ENCODE results near the gene TBC1D14.

TBC1D14 gene

DNA sequence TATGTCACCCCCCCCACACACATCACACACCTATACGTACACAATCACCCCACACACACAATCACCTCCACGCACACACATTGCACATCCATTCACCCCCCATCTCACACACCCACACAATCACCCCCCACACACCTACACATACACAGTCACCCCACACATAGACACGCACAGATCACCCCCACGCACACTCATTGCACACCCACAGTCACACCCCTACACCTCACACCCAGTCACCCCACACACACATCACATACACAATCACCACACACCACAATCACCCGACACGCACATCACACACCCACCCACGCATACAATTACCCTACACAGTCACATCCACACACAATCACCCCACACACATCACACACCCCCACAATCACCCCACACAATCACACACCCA is 117.7 kb downstream of the TBC1D14 start:
- H3K9ac ChIP-seq (ENCODE audit: low read length): no peak overlapping the region
- no peak overlapping the region for H3K27ac ChIP-seq (ENCODE audit: low read depth, low read length)
- H3K4me1 ChIP-seq (ENCODE audit: control insufficient read depth, insufficient read depth, low read length): no peaks in the 10 kb centered on the region
- H3K4me3 ChIP-seq (ENCODE audit: low read depth, low read length): no peak overlapping the region
- no peaks in the 10 kb centered on the region for H3K27me3 ChIP-seq (ENCODE audit: control insufficient read depth, insufficient read depth, low read length)
- H3K36me3 ChIP-seq (ENCODE audit: control insufficient read depth, insufficient read depth, low read length): peaks cover 74% of the 10 kb centered on the region
- no peaks in the 10 kb centered on the region for H3K9me3 ChIP-seq (ENCODE audit: control insufficient read depth, insufficient read depth, low read depth, low read length)

DNA sequence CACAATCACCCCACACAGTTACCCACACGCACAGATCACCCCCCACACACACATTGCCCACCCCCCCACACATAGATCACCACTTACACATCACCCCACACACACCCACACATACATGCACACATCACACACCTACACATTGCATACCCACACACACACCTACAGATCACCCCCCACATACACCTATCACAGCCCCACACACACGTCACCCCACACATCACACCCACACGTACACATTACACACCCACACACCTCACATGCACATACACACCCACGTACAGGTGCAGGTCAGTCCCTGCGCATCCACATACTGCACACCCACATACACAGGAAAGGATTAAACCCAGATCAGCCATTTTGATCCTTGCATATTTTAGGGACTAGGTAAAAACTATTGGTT is 118.3 kb downstream of the TBC1D14 start:
- Histone ChIP-seq H3K4me1 (ENCODE audit: control insufficient read depth, insufficient read depth, low read length) (no peaks in the 10 kb centered on the region), H3K36me3 (ENCODE audit: control insufficient read depth, insufficient read depth, low read length) (peaks cover 77% of the 10 kb centered on the region), H3K4me3 (ENCODE audit: low read depth, low read length) (no peak overlapping the region), H3K27ac (ENCODE audit: low read depth, low read length) (no peak overlapping the region), H3K9ac (ENCODE audit: low read length) (no peak overlapping the region), H3K9me3 (ENCODE audit: control insufficient read depth, insufficient read depth, low read depth, low read length) (no peaks in the 10 kb centered on the region), H3K27me3 (ENCODE audit: control insufficient read depth, insufficient read depth, low read length) (no peaks in the 10 kb centered on the region)

DNA sequence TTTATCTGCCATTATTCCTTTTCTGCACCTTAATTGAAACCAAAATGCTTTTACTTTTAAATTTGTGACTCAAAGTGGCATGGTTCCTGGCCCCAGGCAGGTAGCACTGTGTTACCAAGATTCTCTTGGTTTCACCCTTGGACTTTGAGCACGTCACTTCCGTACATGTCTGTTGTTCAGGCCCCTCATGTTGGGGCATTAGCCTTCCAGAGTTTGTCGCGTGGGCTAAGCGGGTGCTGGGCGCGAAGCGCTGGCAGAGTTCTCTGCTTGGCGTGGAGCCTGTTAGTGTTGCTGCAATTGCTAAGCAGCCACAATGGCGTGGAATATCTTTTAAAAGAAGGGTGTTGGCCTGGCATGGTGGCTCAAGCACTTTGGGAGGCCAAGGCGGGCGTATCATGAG is 119.6 kb downstream of the TBC1D14 start:
- no peaks in the 10 kb centered on the region for H3K4me1 ChIP-seq (ENCODE audit: control insufficient read depth, insufficient read depth, low read length)
- no peak overlapping the region for H3K9ac ChIP-seq (ENCODE audit: low read length)
- H3K9me3 ChIP-seq (ENCODE audit: control insufficient read depth, insufficient read depth, low read depth, low read length): no peaks in the 10 kb centered on the region
- H3K36me3 ChIP-seq (ENCODE audit: control insufficient read depth, insufficient read depth, low read length): peaks cover 67% of the 10 kb centered on the region
- no peak overlapping the region for H3K4me3 ChIP-seq (ENCODE audit: low read depth, low read length)
- no peak overlapping the region for H3K27ac ChIP-seq (ENCODE audit: low read depth, low read length)
- no peaks in the 10 kb centered on the region for H3K27me3 ChIP-seq (ENCODE audit: control insufficient read depth, insufficient read depth, low read length)

DNA sequence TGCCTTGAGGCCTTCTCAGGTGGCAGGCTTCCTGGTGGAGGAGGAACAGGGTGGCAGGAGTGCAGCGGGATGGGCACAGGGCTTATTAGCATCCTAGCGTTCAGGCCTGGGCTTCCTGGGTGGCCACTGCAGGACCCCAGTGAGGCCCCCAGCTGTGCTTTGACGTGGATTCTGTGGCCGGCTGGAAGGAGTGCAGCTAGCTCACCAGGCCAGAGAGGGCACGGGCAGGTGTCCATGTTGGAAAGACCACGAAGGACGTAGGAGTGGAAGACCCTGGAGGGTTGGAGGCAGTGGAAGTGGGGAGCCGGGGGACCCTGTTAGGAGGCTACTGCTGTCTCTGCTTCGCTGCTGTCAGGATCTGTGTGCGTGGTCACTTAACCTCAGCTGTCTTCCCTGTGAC is 120.3 kb downstream of the TBC1D14 start:
- Histone ChIP-seq H3K27me3 (ENCODE audit: control insufficient read depth, insufficient read depth, low read length) (no peaks in the 10 kb centered on the region), H3K36me3 (ENCODE audit: control insufficient read depth, insufficient read depth, low read length) (peaks cover 63% of the 10 kb centered on the region), H3K9me3 (ENCODE audit: control insufficient read depth, insufficient read depth, low read depth, low read length) (no peaks in the 10 kb centered on the region), H3K4me1 (ENCODE audit: control insufficient read depth, insufficient read depth, low read length) (no peaks in the 10 kb centered on the region), H3K27ac (ENCODE audit: low read depth, low read length) (no peak overlapping the region), H3K9ac (ENCODE audit: low read length) (no peak overlapping the region), H3K4me3 (ENCODE audit: low read depth, low read length) (no peak overlapping the region)

DNA sequence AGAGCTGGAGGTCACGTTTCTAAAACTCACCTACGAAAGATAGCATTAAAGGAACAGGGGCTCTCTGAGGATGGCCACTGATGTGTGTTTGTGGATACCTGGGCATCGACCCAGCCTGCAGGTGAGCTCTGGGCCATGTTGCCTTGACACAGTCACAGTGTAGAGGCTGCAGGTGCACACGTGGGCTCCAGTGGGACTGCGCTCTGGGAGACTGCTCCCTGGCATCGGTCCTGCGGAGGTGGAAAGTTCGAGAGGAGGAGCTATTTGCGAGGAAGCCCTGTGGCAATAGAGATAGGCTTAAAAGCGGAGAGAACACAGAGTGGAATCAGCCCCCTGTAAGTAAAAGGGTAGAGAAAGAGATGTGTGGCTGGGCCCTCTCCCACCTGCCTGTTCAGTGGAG is 121.2 kb downstream of the TBC1D14 start:
- H3K4me3 ChIP-seq (ENCODE audit: low read depth, low read length): no peak overlapping the region
- no peak overlapping the region for H3K9ac ChIP-seq (ENCODE audit: low read length)
- H3K9me3 ChIP-seq (ENCODE audit: control insufficient read depth, insufficient read depth, low read depth, low read length): no peaks in the 10 kb centered on the region
- H3K27ac ChIP-seq (ENCODE audit: low read depth, low read length): no peak overlapping the region
- peaks cover 53% of the 10 kb centered on the region for H3K36me3 ChIP-seq (ENCODE audit: control insufficient read depth, insufficient read depth, low read length)
- no peaks in the 10 kb centered on the region for H3K27me3 ChIP-seq (ENCODE audit: control insufficient read depth, insufficient read depth, low read length)
- H3K4me1 ChIP-seq (ENCODE audit: control insufficient read depth, insufficient read depth, low read length): no peaks in the 10 kb centered on the region

DNA sequence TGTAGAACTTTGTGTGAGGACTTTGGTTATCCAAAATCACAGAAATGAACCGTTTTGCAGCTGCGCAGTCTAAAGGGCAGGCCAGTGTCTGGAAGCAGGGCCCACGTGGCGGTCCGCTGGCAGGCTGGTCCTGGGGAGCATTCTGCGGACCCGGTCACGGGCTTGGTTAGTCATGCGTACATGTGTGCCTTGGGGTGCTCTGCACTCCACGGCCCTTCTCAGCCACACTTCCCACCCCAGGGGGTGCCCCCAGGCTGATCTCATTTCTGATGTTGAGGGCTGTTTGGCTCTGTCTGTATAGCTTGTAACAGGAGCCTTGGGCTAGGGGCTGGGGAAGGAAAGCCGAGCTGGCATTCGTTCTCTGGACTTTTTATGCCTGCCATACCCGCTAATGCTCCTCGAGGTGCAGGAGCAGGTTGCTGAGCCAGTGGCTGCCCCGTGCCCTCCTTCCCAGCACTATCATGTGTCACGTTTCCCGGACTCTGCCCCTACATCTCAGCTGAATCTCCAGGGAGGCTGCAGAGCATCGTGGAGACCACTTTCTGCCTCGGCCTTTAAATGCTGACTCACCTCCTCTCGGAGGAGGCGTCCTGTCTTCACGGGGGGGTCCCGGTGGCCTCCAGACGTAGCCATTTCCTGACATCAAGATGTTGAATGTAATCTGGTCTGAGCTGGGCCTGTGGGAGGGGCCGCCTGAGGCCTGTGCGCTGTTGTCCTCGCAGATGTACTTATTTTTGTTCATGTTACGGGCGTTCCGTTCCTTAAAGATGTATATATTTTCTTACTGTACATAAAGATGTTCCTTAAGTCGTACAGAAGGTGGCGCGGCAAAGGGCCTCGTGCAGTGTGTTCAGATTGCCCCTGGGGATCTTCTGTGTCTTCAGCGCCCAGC is 122.2 kb downstream of the TBC1D14 start:
- H3K9me3 ChIP-seq (ENCODE audit: control insufficient read depth, insufficient read depth, low read depth, low read length): no peaks in the 10 kb centered on the region
- no peaks in the 10 kb centered on the region for H3K4me1 ChIP-seq (ENCODE audit: control insufficient read depth, insufficient read depth, low read length)
- H3K4me3 ChIP-seq (ENCODE audit: low read depth, low read length): no peak overlapping the region
- no peak overlapping the region for H3K9ac ChIP-seq (ENCODE audit: low read length)
- H3K27me3 ChIP-seq (ENCODE audit: control insufficient read depth, insufficient read depth, low read length): no peaks in the 10 kb centered on the region
- no peak overlapping the region for H3K27ac ChIP-seq (ENCODE audit: low read depth, low read length)
- peaks cover 51% of the 10 kb centered on the region for H3K36me3 ChIP-seq (ENCODE audit: control insufficient read depth, insufficient read depth, low read length)

DNA sequence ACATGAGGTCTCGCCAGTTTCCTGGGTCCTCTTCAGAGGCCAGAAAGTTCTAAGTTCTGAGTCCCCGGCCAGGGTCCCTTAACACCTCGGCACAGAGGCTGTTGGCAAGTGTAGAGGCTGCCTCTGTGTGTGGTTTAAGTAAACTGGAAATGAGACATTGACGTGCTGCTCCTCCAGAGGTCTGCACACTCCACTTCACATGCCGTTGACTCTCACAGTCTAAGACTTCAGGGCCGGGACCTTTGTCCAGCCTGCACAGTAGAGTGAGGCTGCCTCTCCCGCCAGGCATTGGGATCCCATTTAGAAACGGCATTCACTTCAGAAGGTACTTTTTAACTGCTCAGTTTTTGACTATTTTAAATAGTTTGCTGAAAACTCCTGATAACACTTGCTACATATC is 123.0 kb downstream of the TBC1D14 start:
- H3K9me3 ChIP-seq (ENCODE audit: control insufficient read depth, insufficient read depth, low read depth, low read length): no peaks in the 10 kb centered on the region
- no peak overlapping the region for H3K27ac ChIP-seq (ENCODE audit: low read depth, low read length)
- no peak overlapping the region for H3K9ac ChIP-seq (ENCODE audit: low read length)
- no peaks in the 10 kb centered on the region for H3K4me1 ChIP-seq (ENCODE audit: control insufficient read depth, insufficient read depth, low read length)
- H3K36me3 ChIP-seq (ENCODE audit: control insufficient read depth, insufficient read depth, low read length): peaks cover 45% of the 10 kb centered on the region
- H3K27me3 ChIP-seq (ENCODE audit: control insufficient read depth, insufficient read depth, low read length): no peaks in the 10 kb centered on the region
- no peak overlapping the region for H3K4me3 ChIP-seq (ENCODE audit: low read depth, low read length)

DNA sequence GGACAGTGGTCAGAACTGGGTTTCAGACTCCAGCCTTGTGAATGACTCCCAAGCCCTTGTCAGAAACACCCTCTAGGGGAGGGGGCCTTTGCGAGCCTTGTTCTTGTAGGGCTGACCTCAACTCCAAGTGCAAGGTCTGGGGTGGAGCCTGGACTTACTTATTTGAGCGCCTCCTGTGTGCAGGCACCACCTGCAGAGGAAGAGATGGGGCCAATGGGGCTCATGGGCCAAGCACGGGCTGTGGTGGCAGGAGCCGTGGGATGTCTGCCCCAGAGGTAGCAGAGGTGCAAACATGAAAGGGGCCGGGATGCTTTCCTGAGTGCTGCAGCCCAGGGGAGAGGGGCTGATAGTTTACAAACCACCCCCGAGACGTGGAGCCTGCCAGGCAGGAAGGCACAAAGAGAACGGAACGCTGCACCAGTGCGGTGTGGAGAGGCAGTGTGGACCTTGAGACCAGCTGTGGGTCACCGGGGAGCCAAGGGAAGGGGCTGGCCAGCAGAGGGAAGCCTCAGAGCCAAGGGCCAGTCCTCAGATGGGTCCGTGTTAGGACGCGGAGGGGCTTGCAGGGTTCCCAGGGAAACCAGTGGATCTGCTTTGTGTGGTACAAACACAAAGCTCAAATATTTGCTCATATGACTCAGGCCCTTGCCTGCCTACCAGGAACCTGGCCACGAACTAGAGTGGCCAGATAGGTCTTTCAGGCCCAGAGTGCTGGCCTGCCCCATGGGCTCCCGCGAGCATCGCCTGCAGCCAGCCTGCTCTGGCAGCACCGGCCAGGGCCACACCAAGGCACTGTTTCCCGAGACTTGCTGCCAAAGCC is 124.8 kb downstream of the TBC1D14 start:
- no peak overlapping the region for H3K4me3 ChIP-seq (ENCODE audit: low read depth, low read length)
- no peak overlapping the region for H3K9ac ChIP-seq (ENCODE audit: low read length)
- no peaks in the 10 kb centered on the region for H3K4me1 ChIP-seq (ENCODE audit: control insufficient read depth, insufficient read depth, low read length)
- H3K27me3 ChIP-seq (ENCODE audit: control insufficient read depth, insufficient read depth, low read length): no peaks in the 10 kb centered on the region
- H3K36me3 ChIP-seq (ENCODE audit: control insufficient read depth, insufficient read depth, low read length): peaks cover 31% of the 10 kb centered on the region
- no peak overlapping the region for H3K27ac ChIP-seq (ENCODE audit: low read depth, low read length)
- H3K9me3 ChIP-seq (ENCODE audit: control insufficient read depth, insufficient read depth, low read depth, low read length): no peaks in the 10 kb centered on the region

DNA sequence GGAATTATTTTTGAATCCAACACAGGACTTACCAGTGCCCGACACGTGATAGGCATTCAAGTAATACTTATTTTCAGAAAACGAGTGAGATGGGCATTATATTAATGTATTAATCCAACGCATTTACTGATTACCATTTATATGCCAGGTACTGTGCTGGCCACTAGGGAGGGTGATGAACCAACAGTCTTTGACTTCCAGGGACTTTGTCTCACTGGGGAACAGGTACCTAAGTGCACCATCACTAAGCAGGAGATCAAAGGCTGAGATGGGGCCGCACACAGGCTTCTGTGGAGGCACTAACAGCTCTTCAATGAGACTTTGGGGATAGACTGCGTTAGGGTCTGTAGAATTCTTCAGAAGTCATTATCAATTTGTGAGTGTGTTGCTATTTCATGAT is 127.8 kb downstream of the TBC1D14 start:
- Histone ChIP-seq H3K27ac (ENCODE audit: low read depth, low read length) (no peak overlapping the region), H3K9ac (ENCODE audit: low read length) (no peak overlapping the region), H3K4me1 (ENCODE audit: control insufficient read depth, insufficient read depth, low read length) (peaks cover 5% of the 10 kb centered on the region), H3K27me3 (ENCODE audit: control insufficient read depth, insufficient read depth, low read length) (peaks cover 19% of the 10 kb centered on the region), H3K4me3 (ENCODE audit: low read depth, low read length) (no peak overlapping the region), H3K9me3 (ENCODE audit: control insufficient read depth, insufficient read depth, low read depth, low read length) (no peaks in the 10 kb centered on the region), H3K36me3 (ENCODE audit: control insufficient read depth, insufficient read depth, low read length) (peaks cover 4% of the 10 kb centered on the region)

DNA sequence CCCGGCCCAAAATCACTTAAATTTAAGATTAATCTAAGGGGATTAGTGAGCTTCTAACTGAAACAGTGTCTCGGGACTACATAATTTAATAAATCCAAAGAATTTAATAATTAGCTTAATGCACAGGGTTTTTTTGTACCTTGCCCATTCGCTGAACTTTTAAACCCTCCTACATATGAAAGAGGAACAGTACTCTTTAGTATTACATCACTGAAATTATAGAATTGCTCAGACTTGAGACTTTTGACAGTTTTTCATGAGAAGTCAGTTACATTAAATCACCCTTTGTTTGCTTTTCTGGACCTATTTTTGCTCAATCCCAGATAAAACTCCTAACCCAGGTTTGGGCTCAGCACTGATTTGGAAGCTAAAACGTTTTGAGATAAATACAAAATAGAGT is 131.1 kb downstream of the TBC1D14 start:
- H3K9ac ChIP-seq (ENCODE audit: low read length): no peak overlapping the region
- peaks cover 15% of the 10 kb centered on the region for H3K4me1 ChIP-seq (ENCODE audit: control insufficient read depth, insufficient read depth, low read length)
- no peaks in the 10 kb centered on the region for H3K9me3 ChIP-seq (ENCODE audit: control insufficient read depth, insufficient read depth, low read depth, low read length)
- H3K36me3 ChIP-seq (ENCODE audit: control insufficient read depth, insufficient read depth, low read length): no peaks in the 10 kb centered on the region
- peaks cover 27% of the 10 kb centered on the region for H3K27me3 ChIP-seq (ENCODE audit: control insufficient read depth, insufficient read depth, low read length)
- H3K27ac ChIP-seq (ENCODE audit: low read depth, low read length): no peak overlapping the region
- H3K4me3 ChIP-seq (ENCODE audit: low read depth, low read length): no peak overlapping the region

DNA sequence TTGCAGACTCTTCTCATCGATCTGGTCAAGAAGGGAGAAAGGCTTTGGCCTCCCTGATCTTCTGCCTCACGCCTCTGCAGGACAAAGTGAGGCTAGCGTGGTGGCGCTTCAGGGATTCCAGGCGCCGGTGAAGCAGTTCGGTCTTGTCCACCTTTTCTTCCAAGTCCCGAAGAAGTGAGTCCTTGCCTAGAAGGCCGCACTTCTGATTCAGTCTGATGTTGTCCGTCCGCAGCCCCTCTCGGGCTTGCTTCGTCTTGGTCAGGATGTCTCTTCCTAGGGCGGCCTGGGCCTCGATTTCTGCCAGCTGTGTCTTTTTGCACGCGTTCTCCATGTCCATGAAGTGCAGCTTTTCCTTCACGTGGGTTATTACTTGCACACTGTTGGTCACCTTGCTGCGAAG is 131.6 kb downstream of the TBC1D14 start:
- no peaks in the 10 kb centered on the region for H3K36me3 ChIP-seq (ENCODE audit: control insufficient read depth, insufficient read depth, low read length)
- no peaks in the 10 kb centered on the region for H3K9me3 ChIP-seq (ENCODE audit: control insufficient read depth, insufficient read depth, low read depth, low read length)
- H3K4me3 ChIP-seq (ENCODE audit: low read depth, low read length): no peak overlapping the region
- H3K27me3 ChIP-seq (ENCODE audit: control insufficient read depth, insufficient read depth, low read length): peaks cover 27% of the 10 kb centered on the region
- no peak overlapping the region for H3K27ac ChIP-seq (ENCODE audit: low read depth, low read length)
- H3K9ac ChIP-seq (ENCODE audit: low read length): no peak overlapping the region
- H3K4me1 ChIP-seq (ENCODE audit: control insufficient read depth, insufficient read depth, low read length): peaks cover 18% of the 10 kb centered on the region

All from HUES6 (cell line).